ENCODE results near the gene CYP19A1.

- TF ChIP-seq CTCF (IDR thresholded peaks at IDR 0.05; ENCODE audit: low read depth, low read length): peak; percentile 67
- no peak for TF ChIP-seq EZH2phosphoT487 (IDR thresholded peaks at IDR 0.05; ENCODE audit: low read depth)
These were observed 108.5 kb downstream of the CYP19A1 start for GRCh38 chr15:51229907-51230330.

Data from OCI-LY3 (cell line).